NOMO-1 treated with dmso at 0.1 percent for 144 hours (cell line): ENCODE data around the gene CDADC1.
"Not testable (repeated sequence)": the region's sequence is repeated elsewhere in the genome, so short reads cannot be mapped to it uniquely, and the experiment has no call there.

Experiments used
- DNase-seq: peaks from one replicate; lab custom pipeline; 2025; ENCODE audit not compliant: unreplicated experiment; lab: John Stamatoyannopoulos, UW

CDADC1 gene

DNA sequence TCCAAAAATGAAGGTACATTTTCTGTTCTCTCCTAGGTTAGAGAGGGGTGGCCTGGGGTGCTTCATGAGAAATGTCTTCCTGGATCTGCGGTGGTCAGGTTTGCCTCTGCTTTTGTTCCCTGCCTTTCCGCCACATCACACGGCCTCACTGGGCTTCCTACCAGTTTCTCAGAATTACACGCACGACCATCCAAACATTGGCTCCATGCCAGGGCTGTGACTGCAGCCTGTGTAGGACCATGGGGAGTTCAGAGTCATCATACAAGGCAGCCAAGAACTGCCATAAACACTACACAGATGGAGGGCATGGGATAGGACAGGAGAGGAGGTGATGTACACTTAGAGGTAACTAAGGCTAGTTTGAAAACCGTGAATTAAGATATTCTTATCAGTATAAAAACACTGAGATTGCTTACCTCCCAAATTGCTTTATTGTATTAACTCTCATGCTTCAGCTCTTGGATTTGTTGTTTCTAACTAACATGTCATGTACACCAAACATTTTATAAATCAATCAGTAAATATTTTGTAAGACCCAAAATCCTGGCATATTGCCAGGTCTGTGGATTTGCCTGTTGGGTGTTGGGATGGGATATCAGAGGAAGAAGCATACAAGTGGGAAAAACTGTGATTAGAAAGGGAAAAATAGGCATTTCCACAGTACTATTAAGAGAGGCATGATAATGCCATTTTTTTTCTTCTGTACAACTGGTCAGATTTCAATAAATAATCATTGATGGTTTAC lies 45.2 kb downstream of the CDADC1 start:
- no peak for DNase-seq

GRCh38 chr13:49294723-49295122 lies 47.0 kb downstream of the CDADC1 start:
- DNase-seq, result not testable (repeated sequence)

DNA sequence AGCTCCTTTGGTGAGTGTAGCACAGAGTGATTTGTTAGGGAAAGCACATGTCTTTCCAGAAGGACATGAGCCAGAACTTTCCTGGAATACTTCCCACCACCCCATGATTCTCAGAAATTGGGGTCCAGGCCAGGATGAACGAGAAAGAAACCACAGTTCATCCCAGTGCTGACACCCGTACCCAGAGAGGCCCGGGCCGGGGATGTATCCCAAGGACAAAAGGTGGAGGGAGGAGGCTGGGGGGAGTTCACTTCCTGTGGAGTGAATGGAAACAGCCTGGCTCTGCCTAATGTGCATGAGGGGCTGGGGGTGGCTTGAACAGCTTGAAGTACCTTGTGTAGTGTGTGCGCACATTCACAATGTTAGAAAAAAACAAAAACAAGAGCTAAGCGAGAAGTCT lies 47.5 kb downstream of the CDADC1 start:
- DNase-seq, result no peak

DNA sequence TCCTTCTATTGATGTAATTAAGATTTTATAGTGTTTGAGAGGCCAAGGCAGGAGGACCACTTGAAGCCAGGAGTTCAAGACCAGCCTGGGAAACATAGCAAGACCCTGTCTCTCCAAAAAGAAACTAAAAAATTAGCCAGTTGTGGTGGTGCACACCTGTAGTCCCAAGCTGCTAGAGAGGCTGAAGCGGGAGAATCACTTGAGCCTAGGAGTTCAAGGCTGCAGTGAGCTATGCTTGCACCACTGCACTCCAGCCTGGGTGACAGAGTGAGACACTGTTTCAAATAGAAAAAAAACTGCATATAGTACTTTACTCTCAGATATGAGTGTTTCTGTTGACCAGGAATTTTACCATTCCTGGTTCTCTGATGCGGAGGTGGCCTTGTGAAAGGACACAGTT lies 48.9 kb downstream of the CDADC1 start:
- no peak for DNase-seq

DNA sequence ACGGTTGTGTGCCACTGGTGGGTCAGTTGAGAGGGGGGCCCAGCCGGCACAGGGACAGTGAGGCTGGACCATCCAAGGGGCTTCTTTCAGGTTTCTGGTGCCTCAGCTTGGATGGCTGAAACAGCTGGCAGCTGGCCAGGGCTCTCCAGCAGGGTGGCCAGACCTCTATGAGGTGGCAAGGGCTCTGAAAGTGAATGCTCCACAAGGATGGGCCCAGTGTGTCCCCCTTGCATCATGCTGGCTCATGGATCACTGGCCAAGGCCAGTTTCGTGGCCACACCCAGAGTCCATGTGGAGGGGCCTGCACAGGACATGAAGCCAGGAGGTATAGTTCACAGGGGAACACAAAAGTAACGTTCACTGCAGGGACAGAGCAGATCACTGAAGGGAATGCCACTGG lies 49.6 kb downstream of the CDADC1 start:
- no peak for DNase-seq

GRCh38 chr13:49298416-49298815 lies 50.7 kb downstream of the CDADC1 start:
- no peak for DNase-seq

GRCh38 chr13:49298903-49299605 lies 51.3 kb downstream of the CDADC1 start:
- DNase-seq, result no peak

- no peak for DNase-seq
These were observed 52.6 kb downstream of the CDADC1 start for GRCh38 chr13:49300276-49300675.

- peak; percentile 58 for DNase-seq
These were observed 53.2 kb downstream of the CDADC1 start for GRCh38 chr13:49300739-49301589.

DNA sequence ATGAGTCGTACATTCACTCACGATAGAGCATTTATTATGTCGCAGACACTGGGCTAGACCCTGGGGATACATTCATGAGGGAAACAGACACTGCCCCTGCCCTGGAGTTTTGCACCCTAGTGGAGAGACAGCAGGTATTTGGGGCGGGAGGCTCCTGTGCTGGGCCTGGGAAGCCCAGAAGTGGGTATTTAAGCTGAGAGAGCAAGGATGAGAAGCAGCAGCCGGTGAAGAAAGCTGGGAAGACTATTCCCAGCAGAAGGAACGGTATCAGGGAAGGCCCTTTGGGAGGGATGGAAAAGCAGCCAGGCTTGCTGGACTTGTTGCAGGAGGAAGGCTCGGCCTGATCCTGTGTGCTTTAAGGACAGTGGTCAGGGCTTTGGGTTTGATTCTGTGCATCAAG lies 54.5 kb downstream of the CDADC1 start:
- DNase-seq, result no peak

DNA sequence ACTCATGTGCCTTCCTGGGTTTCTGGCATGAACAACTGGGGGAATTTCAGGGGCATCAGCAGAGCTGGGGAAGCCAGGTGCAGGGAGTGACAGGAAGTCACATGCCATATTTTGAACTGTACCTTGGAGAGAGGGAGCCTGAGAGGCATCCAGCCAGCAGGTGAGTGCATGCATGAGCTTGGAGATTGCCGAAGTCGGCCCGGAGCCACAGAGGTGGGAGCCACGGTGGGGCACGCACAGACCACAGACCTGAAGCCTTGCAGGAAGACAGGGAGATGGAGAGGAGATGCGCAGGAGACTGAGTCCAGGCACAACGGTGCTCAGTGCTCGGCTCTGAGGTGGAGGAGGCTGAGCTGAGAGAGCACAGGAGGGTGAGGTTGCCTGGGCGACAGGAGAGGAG lies 55.1 kb downstream of the CDADC1 start:
- DNase-seq, result no peak

- no peak for DNase-seq
These were observed 56.0 kb downstream of the CDADC1 start for GRCh38 chr13:49303533-49304252.

DNA sequence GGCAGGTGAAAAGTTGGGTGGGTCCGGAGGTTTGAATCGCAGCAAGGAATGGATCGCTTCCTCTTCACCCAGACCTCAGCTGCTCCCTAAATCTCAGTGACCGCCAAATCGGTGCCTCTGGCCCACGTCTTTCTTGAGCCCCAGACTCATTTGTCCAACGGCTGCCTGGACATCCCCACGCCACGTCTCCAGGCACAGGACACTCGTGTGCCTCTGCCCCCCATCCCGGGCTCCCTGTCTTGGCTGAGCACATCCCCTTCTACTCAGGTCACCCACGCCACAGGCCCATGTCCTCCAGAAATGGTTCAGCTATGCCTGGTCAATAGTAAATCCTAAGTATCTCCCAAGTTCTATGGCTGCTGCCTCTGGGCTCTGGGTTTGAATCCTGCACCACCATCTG lies 56.6 kb downstream of the CDADC1 start:
- DNase-seq, result no peak

GRCh38 chr13:49304763-49305700 lies 57.3 kb downstream of the CDADC1 start:
- no peak for DNase-seq

- DNase-seq, result no peak
These were observed 58.2 kb downstream of the CDADC1 start for GRCh38 chr13:49305792-49306425.

- no peak for DNase-seq
These were observed 59.6 kb downstream of the CDADC1 start for GRCh38 chr13:49307365-49307764.

DNA sequence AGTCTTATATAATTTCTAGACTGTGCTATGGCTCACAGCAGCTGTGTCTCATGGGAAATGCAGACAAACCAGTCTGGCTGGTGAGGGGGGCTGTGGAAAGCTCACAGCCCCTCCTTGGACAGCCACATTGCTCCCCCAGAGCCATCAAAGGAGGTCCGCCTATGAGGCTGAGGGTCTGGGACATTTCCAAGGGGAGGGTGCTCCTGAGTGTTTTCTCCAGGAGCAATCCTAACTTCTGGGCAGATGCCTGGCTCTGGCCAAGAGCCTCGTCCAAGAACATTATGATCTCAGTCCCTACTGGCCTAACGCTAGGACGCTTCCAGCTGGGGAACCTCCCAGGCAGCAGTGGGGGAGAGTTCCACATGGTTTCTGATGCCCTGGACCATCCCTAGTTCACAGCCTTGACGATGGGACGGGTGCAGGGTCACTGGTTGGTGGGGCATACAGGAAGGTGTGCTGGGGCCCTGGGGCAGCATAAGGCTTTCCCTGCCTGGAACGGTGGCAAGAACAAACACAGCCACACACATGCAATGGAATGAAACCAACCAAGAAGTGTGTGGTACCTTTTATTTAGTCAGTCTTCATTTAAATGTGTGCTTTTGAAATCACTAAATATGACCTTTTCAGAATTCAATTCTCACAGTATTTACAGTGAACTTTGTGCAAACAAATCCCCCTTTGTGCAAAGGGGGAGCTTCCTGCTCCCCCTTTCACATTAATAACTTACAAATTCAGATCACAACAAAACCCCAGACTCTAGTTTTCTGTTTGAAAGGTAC lies 60.6 kb downstream of the CDADC1 start:
- no peak for DNase-seq

- no peak for DNase-seq
These were observed 61.2 kb downstream of the CDADC1 start for GRCh38 chr13:49308921-49309408.

GRCh38 chr13:49310251-49310650 lies 62.5 kb downstream of the CDADC1 start:
- no peak for DNase-seq
